HEK293T (cell line): Measurements from ENCODE around the gene ZNF511.

ENCODE experiments used
- ELF4 ChIP-seq: fragments of 450-650 bp; IDR thresholded peaks from 2 replicates; pipeline ENCODE4 v1.6.1; 2017; ENCODE audit warnings: antibody characterized with exemption
- FOXM1 ChIP-seq: fragments of 450-650 bp; IDR thresholded peaks from 2 replicates; pipeline ENCODE4 v1.6.1; 2017; ENCODE audit warnings: mild to moderate bottlenecking, borderline replicate concordance
- HDGF ChIP-seq: fragments of 450-650 bp; IDR thresholded peaks from 2 replicates; pipeline ENCODE4 v1.6.1; 2017; ENCODE audit warnings: antibody characterized with exemption, borderline replicate concordance
- SP1 ChIP-seq: fragments of 450-650 bp; IDR thresholded peaks from 2 replicates; pipeline ENCODE4 v1.6.1; 2017
- TF ChIP-seq, protein P1 (sequence below): fragments of 450-650 bp; IDR thresholded peaks from 2 replicates; pipeline ENCODE4 v1.6.1; 2016

- TF ChIP-seq SP1: no peak
- TF ChIP-seq HDGF: no peak
- no peak for TF ChIP-seq ELF4
- TF ChIP-seq, protein P1, sequence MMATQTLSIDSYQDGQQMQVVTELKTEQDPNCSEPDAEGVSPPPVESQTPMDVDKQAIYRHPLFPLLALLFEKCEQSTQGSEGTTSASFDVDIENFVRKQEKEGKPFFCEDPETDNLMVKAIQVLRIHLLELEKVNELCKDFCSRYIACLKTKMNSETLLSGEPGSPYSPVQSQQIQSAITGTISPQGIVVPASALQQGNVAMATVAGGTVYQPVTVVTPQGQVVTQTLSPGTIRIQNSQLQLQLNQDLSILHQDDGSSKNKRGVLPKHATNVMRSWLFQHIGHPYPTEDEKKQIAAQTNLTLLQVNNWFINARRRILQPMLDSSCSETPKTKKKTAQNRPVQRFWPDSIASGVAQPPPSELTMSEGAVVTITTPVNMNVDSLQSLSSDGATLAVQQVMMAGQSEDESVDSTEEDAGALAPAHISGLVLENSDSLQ: no peak
- no peak for TF ChIP-seq FOXM1
Observed at GRCh38 chr10:133278577-133279265, 30.0 kb upstream of the ZNF511 start.
